GM06990 (cell line): ENCODE results near the gene SLC6A11.

Experiments used
- DNase-seq: peaks from one replicate; pipeline ENCODE4 v3.0.0-alpha.2; 2011; ENCODE audit not compliant: insufficient read length; ENCODE audit errors: extremely low read depth
- H3K27me3 ChIP-seq: replicated peaks from 2 replicates; pipeline ENCODE4 v1.6.0; 2011; ENCODE audit warnings: low read length; ENCODE audit not compliant: control insufficient read depth, insufficient read depth
- H3K36me3 ChIP-seq: 2 replicates; pipeline ENCODE4 v1.5.1; 2011; ENCODE audit warnings: low read length; ENCODE audit not compliant: control insufficient read depth, insufficient read depth
- H3K4me3 ChIP-seq: replicated peaks from 2 replicates; pipeline ENCODE4 v1.5.1; 2011; ENCODE audit warnings: low read depth, mild to moderate bottlenecking, control low read depth, low read length
- TF ChIP-seq, protein P1 (sequence below): IDR thresholded peaks from 2 replicates; pipeline ENCODE4 v1.5.1; 2011; ENCODE audit warnings: low read length, control low read depth, mild to moderate bottlenecking, inconsistent platforms; ENCODE audit not compliant: insufficient read depth, poor library complexity, severe bottlenecking

Gene SLC6A11

GRCh38 chr3:10986592-10986991 is 170.6 kb downstream of the SLC6A11 start:
- DNase-seq: no peak
- Histone ChIP-seq H3K36me3 (no peaks in the 10 kb centered on the region), H3K27me3 (no peaks in the 10 kb centered on the region), H3K4me3 (no peak overlapping the region)
- TF ChIP-seq, protein P1, sequence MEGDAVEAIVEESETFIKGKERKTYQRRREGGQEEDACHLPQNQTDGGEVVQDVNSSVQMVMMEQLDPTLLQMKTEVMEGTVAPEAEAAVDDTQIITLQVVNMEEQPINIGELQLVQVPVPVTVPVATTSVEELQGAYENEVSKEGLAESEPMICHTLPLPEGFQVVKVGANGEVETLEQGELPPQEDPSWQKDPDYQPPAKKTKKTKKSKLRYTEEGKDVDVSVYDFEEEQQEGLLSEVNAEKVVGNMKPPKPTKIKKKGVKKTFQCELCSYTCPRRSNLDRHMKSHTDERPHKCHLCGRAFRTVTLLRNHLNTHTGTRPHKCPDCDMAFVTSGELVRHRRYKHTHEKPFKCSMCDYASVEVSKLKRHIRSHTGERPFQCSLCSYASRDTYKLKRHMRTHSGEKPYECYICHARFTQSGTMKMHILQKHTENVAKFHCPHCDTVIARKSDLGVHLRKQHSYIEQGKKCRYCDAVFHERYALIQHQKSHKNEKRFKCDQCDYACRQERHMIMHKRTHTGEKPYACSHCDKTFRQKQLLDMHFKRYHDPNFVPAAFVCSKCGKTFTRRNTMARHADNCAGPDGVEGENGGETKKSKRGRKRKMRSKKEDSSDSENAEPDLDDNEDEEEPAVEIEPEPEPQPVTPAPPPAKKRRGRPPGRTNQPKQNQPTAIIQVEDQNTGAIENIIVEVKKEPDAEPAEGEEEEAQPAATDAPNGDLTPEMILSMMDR: no peak

DNA sequence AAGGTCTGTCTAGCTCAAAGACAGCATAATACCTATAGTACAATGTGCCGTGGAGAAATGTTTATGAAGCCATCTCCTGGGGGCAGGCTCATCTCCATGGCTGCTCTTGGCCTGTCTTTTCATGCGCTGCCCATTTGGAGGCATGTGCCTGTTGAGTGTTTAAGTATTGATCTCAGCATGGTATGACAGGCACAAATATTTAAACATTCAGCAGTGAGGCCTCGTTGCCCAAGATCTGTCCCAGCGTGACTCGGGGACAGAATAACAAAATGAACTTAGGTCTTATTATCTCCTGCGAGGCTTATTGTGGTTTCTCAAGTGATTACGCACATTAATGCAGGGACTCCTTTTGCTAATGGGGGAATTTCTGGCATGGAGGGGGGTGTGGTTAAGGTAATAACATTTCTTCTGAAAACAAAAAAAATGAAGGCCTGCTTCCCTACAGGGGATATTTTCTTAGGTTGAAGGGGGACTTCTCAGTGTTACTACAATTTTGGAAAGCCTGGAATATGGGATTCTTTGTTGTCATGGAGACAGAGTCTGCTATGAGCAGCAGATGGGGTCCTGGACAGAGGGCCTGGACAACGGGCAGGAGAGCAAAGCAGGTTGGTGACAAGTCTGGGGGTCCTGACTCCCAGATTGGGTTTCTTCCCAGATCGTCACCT is 172.1 kb downstream of the SLC6A11 start:
- Histone ChIP-seq H3K36me3 (no peaks in the 10 kb centered on the region), H3K27me3 (no peaks in the 10 kb centered on the region), H3K4me3 (no peak overlapping the region)
- no peak for DNase-seq
- TF ChIP-seq, protein P1: no peak

- DNase-seq: no peak
- TF ChIP-seq, protein P1: no peak
- Histone ChIP-seq H3K4me3 (no peak overlapping the region), H3K27me3 (no peaks in the 10 kb centered on the region; the same call in 1 of the 2 replicates), H3K36me3 (no peaks in the 10 kb centered on the region)
These were observed 173.0 kb downstream of the SLC6A11 start for GRCh38 chr3:10988991-10989484.
